ENCODE results near the gene NEO1. TPM values are rescaled to one million over a fixed set of nuclear protein-coding genes. Genes with fewer than 3 reads are reported as not detected.

The NEO1 gene
- total RNA-seq, 1 donor from 2014 or later = 26.6 TPM

DNA sequence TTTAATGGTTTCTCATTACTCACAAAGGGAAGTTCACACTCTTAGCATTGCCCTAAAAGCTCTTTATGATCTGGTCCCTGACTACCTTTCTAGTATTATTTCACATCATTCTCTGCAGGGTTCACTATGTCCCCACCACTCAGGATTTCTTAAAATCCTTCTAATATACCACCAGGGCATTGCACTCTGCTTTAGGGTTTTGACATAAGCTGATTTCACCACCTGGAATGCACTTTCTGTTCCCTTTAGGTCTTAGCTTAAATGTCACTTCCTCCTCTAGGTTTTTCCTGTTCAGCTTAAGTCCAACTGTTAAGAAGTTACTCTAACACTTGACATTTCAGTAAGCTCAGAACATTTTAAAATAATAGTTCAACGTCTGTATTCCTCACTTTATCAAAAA, 234.8 kb downstream of the NEO1 start:
- no peak overlapping the region for H3K4me3 ChIP-seq (ENCODE audit: low read depth, low read length)
- peaks cover 3% of the 10 kb centered on the region for H3K36me3 ChIP-seq (ENCODE audit: control insufficient read depth, insufficient read depth, low read length)
- H3K27me3 ChIP-seq (ENCODE audit: control insufficient read depth, insufficient read depth, low read length) = no peaks in the 10 kb centered on the region
- TF ChIP-seq CTCF (IDR thresholded peaks at IDR 0.05; ENCODE audit: insufficient read depth, low read length, poor library complexity, severe bottlenecking) = no peak
- no peak for DNase-seq (ENCODE audit: low read depth)

DNA sequence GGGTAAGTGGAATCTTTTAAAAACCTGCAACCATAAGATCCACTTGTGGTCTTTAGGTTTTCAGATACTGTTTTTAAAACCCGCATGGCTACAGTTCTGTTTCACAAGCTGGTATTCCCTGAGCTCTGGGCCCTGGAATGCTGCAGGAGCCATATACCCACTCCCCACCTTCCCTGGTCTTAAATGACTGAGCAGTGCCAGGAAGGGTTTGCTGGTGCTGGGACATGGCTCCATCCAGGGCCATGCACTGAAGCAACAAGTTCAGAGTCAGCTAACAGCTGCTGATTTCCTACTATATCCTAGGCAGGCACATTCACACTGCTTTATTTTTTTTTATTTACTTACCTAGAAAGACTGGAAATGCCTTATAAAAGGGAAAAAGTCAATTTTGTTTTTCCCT, 239.2 kb downstream of the NEO1 start:
- Histone ChIP-seq H3K27me3 (ENCODE audit: control insufficient read depth, insufficient read depth, low read length) (no peaks in the 10 kb centered on the region), H3K4me3 (ENCODE audit: low read depth, low read length) (no peak overlapping the region), H3K36me3 (ENCODE audit: control insufficient read depth, insufficient read depth, low read length) (peaks cover 2% of the 10 kb centered on the region)
- TF ChIP-seq CTCF (IDR thresholded peaks at IDR 0.05; ENCODE audit: insufficient read depth, low read length, poor library complexity, severe bottlenecking) = no peak
- DNase-seq (ENCODE audit: low read depth) = no peak

- Histone ChIP-seq H3K27me3 (ENCODE audit: control insufficient read depth, insufficient read depth, low read length) (no peaks in the 10 kb centered on the region), H3K4me3 (ENCODE audit: low read depth, low read length) (no peak overlapping the region), H3K36me3 (ENCODE audit: control insufficient read depth, insufficient read depth, low read length) (no peaks in the 10 kb centered on the region)
- DNase-seq (ENCODE audit: low read depth) = no peak
- no peak for TF ChIP-seq CTCF (IDR thresholded peaks at IDR 0.05; ENCODE audit: insufficient read depth, low read length, poor library complexity, severe bottlenecking)
Observed at GRCh38 chr15:73293773-73294172, 241.5 kb downstream of the NEO1 start.

DNA sequence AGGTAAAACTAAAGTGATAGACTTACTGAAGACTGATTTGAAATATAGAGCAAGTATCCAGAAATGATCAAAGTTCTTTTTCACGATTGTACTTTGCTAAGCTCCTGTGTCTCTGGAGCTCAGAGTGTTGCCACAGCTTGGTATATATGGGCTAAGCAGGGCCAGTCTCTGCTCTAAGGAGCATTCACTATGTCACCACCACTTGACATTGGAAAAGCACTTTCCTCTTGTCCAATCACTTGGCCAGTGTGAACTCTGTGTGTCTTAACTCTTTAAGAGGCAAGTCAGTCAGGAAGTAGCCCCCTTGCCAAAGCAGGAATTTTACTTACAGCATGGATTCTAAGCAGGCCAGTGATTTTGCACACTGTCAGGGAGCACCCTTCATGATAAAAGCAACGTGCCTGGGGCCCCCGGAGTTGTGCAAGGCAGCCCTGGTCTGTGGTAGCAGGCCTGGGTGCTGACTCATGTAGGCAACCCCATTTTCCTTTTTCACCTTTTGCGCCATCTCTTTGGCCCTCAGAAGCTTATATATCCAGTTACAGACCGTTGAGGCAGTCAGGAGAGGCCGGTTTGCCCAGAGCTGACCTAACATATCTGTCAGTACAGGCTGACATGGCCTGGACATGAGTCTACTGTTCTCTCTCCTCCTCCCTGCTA, 243.5 kb downstream of the NEO1 start:
- no peak for TF ChIP-seq CTCF (IDR thresholded peaks at IDR 0.05; ENCODE audit: insufficient read depth, low read length, poor library complexity, severe bottlenecking)
- no peak for DNase-seq (ENCODE audit: low read depth)

GRCh38 chr15:73296609-73297353, 244.5 kb downstream of the NEO1 start:
- H3K4me3 ChIP-seq (ENCODE audit: low read depth, low read length) = no peak overlapping the region
- H3K36me3 ChIP-seq (ENCODE audit: control insufficient read depth, insufficient read depth, low read length) = no peaks in the 10 kb centered on the region
- no peaks in the 10 kb centered on the region for H3K27me3 ChIP-seq (ENCODE audit: control insufficient read depth, insufficient read depth, low read length)
- TF ChIP-seq CTCF (IDR thresholded peaks at IDR 0.05; ENCODE audit: insufficient read depth, low read length, poor library complexity, severe bottlenecking) = no peak
- no peak for DNase-seq (ENCODE audit: low read depth)

More for the DNA sequence above, 243.5 kb downstream of the NEO1 start:
- no peak overlapping the region for H3K4me3 ChIP-seq (ENCODE audit: low read depth, low read length)
- H3K36me3 ChIP-seq (ENCODE audit: control insufficient read depth, insufficient read depth, low read length) = no peaks in the 10 kb centered on the region
- H3K27me3 ChIP-seq (ENCODE audit: control insufficient read depth, insufficient read depth, low read length) = no peaks in the 10 kb centered on the region
